HepG2 (cell line): ENCODE measurements around the gene KLF9. TPM values are rescaled to one million over a fixed set of nuclear protein-coding genes. Genes with fewer than 3 reads are reported as not detected.

ENCODE experiments used
- ATAC-seq: fragments of 200-7000 bp; cut with Tn5 transposase; 3 replicates; pipeline ENCODE4 v1.9.1; 2020; ENCODE audit warnings: mild to moderate bottlenecking, moderate library complexity
- BruUV-seq: library from RNA; stranded (reverse); fragments of 400-500 nt; replicated peaks from 2 replicates; lab custom pipeline; 2021; lab: Mats Ljungman, UMichigan
- CTCF ChIA-PET: fragments of 300-600 bp; formaldehyde crosslinking; extraction: SDS; loops from one replicate; lab custom pipeline; 2021; ENCODE audit warnings: low total read pairs, inconsistent platforms, low intra/inter-chr PET ratio; lab: Yijun Ruan, JAX
- POLR2A ChIA-PET: fragments of 350-600 bp; sonication (Branson Sonifier 250); formaldehyde crosslinking; loops from one replicate; lab custom pipeline; 2020; ENCODE audit warnings: antibody characterized with exemption, inconsistent platforms; lab: Yijun Ruan, JAX
- DNase-seq: peaks from one replicate; pipeline ENCODE4 v3.0.0-alpha.2; 2015; ENCODE audit warnings: low spot score
- FAIRE-seq: peaks from 3 replicates; lab custom pipeline; 2011; peaks lifted over from hg19 to GRCh38; lab: Jason Lieb, UNC
- H2AFZ ChIP-seq: one replicate; pipeline ENCODE4 v1.6.1; 2011; ENCODE audit warnings: low read length, inconsistent platforms
- H3K27ac ChIP-seq: fragments of 300-600 bp; 3 replicates; pipeline ENCODE4 v1.8.0; 2011; ENCODE audit warnings: mixed run types, mild to moderate bottlenecking, mixed read lengths, low read length, inconsistent platforms; ENCODE audit not compliant: insufficient read depth; ENCODE audit errors: extremely low read length
- H3K27me3 ChIP-seq, 2 experiments: fragments of 200-600 bp in 1 of 2; 2 replicates in 1 of 2; 3 replicates in 1 of 2; pipeline versions ENCODE4 v1.6.0 to v1.8.0; 2011; ENCODE audit warnings: low read length in 2 of 2, mild to moderate bottlenecking in 2 of 2, moderate library complexity in 2 of 2, inconsistent platforms in 1 of 2; ENCODE audit not compliant: insufficient read depth in 2 of 2, control insufficient read depth in 1 of 2
- H3K36me3 ChIP-seq, 2 experiments: fragments of 200-600 bp in 1 of 2; replicated peaks in 1 of 2; 2 replicates in 1 of 2; 3 replicates in 1 of 2; pipeline versions ENCODE4 v1.5.1 to v1.8.0; 2011; ENCODE audit warnings: low read length in 2 of 2, inconsistent platforms in 1 of 2; ENCODE audit not compliant: insufficient read depth in 2 of 2, control insufficient read depth in 1 of 2
- H3K4me1 ChIP-seq: 2 replicates; pipeline ENCODE4 v1.5.1; 2012; ENCODE audit warnings: low read length, inconsistent platforms; ENCODE audit not compliant: insufficient read depth
- H3K4me2 ChIP-seq: 2 replicates; pipeline ENCODE4 v1.6.0; 2011; ENCODE audit warnings: low read depth, low read length, inconsistent platforms
- H3K4me3 ChIP-seq, 3 experiments: fragments of 200-600 bp in 1 of 3; sonication (generic), shearing (Covaris generic) in 1 of 3; replicated peaks in 1 of 3; 2 replicates each; pipeline ENCODE4 v1.5.1; 2011 to 2016; ENCODE audit warnings: low read length in 3 of 3, inconsistent platforms in 2 of 3, low read depth in 2 of 3, mild to moderate bottlenecking in 2 of 3, control low read depth in 1 of 3, mixed read lengths in 1 of 3; ENCODE audit not compliant: insufficient read depth in 1 of 3
- H3K79me2 ChIP-seq: one replicate; pipeline ENCODE4 v1.6.1; 2011; ENCODE audit warnings: low read length, inconsistent platforms; ENCODE audit not compliant: insufficient read depth
- H3K9ac ChIP-seq: 2 replicates; pipeline ENCODE4 v1.6.0; 2011; ENCODE audit warnings: mild to moderate bottlenecking, low read depth, low read length, inconsistent platforms; ENCODE audit not compliant: insufficient read depth
- H3K9me3 ChIP-seq: 2 replicates; pipeline ENCODE4 v1.5.1; 2012; ENCODE audit warnings: mild to moderate bottlenecking, low read length
- H4K20me1 ChIP-seq: 2 replicates; pipeline ENCODE4 v1.6.0; 2011; ENCODE audit warnings: inconsistent platforms, mild to moderate bottlenecking, low read length, moderate library complexity; ENCODE audit not compliant: insufficient read depth
- DNMT1 ChIP-seq: sonication (generic); formaldehyde crosslinking; IDR thresholded peaks from 2 replicates; pipeline ENCODE4 v1.5.1; 2020; ENCODE audit warnings: mild to moderate bottlenecking, missing genetic modification reagents
- MIER2 ChIP-seq: IDR thresholded peaks from 2 replicates; pipeline ENCODE4 v1.6.1; 2016; ENCODE audit warnings: missing biosample characterization, missing genetic modification reagents
- SP2 ChIP-seq: sonication (generic); formaldehyde crosslinking; IDR thresholded peaks from 2 replicates; pipeline ENCODE4 v1.5.1; 2020; ENCODE audit warnings: mild to moderate bottlenecking, missing genetic modification reagents
- TGIF2 ChIP-seq: IDR thresholded peaks from 2 replicates; pipeline ENCODE4 v1.6.1; 2016; ENCODE audit warnings: control low read depth, missing compliant biosample characterization
- WGBS: methylation state at CpG from one replicate; pipeline ENCODE4 v1.1.6; 2017; ENCODE audit warnings: low lambda C conversion rate; 5-methylcytosine and 5-hydroxymethylcytosine counted together
- in situ Hi-C: cut with HindIII; loops from 2 replicates; pipeline ENCODE4 v1.10.0; 2017; ENCODE audit warnings: low pct_unique_long_range_greater_than_20kb; ENCODE audit not compliant: extremely low pct_ligation_motif_present
- intact Hi-C: fragments of 100-400 bp; cut with micrococcal nuclease; formaldehyde crosslinking; loops from one replicate; pipeline ENCODE4 v1.10.0; 2022; ENCODE audit not compliant: unreplicated experiment
- polyA plus RNA-seq, 8 experiments: library from polyadenylated mRNA; depleted of rRNA in 3 of 8; stranded (reverse) in 7 of 8; unstranded in 1 of 8; fragments of >200 nt; fragmentation: Illumina TruSeq in 4 of 8; extraction: Trizol in 4 of 8; gene quantifications; 2 replicates each; pipeline versions ENCODE4 v1.2.1 to v1.2.3, GENCODE V29; 2011 to 2016; ENCODE audit warnings: low read depth in 4 of 8, missing spikeins in 1 of 8, mixed read lengths in 1 of 8; ENCODE audit not compliant: insufficient read depth in 1 of 8
- total RNA-seq, 5 experiments: library from RNA; depleted of rRNA; stranded (reverse); fragments of >200 nt; fragmentation: Illumina TruSeq; extraction: Trizol; gene quantifications; 2 replicates each; pipeline ENCODE4 v1.2.3, GENCODE V29; 2016; ENCODE audit warnings: low read depth in 1 of 5
- TF ChIP-seq, protein P1 (sequence below): sonication (generic); formaldehyde crosslinking; IDR thresholded peaks from 2 replicates; pipeline ENCODE4 v1.8.1; 2023; ENCODE audit warnings: missing genetic modification reagents, mild to moderate bottlenecking, borderline replicate concordance
- TF ChIP-seq, protein P2 (sequence below), 2 experiments: IDR thresholded peaks; 2 replicates each; pipeline ENCODE4 v1.6.1; 2011 to 2012; ENCODE audit warnings: low read length in 2 of 2, borderline replicate concordance in 1 of 2, low read depth in 1 of 2, mild to moderate bottlenecking in 1 of 2, moderate library complexity in 1 of 2
- TF ChIP-seq, protein P3 (sequence below): sonication (generic); formaldehyde crosslinking; IDR thresholded peaks from 2 replicates; pipeline ENCODE4 v1.5.0; 2020; ENCODE audit warnings: missing genetic modification reagents

The KLF9 gene
- total and polyA plus RNA-seq, 2 of the 13 experiments (the other 11 are each of a cell fraction or from before 2014, with no cell fraction given): 5.7 to 7.2 TPM

DNA sequence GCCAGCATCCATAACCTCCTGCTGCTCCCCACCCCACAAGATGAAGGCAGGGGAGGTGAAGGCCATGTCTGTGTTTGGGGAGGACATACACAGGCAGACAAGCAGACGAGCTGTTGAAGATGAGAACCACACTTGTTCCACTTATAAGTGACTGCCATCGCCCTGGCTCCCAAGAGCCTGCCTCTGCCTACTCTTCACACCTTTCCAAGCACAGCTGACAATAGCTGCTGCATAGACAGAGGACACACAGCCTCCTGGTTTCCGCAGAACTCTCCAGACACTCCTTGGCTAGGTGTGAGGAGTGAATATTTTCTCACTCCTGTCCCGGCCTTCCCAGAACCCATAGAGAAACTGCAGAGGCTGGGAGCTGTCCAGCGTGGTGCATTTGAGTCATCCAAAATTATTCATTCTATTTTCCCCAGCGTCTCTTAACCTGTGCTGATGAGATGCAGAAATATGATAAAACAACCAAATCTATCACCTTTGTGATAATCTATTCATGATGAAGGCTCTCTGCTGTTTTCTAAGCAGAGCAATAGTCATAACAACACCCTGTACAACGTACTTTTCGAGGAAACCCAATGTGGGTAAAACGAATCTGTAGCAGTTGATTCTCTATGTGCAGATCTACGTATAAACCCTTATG, 24.7 kb downstream of the KLF9 start:
- Histone ChIP-seq H3K27ac (no peak overlapping the region), H2AFZ (no peak overlapping the region), H3K79me2 (peaks cover 15% of the 10 kb centered on the region), H3K9ac (no peak overlapping the region), H3K36me3 (peaks cover 2 to 4% of the 10 kb centered on the region in 2 experiments; a peak in 2 of 5 replicates), H3K4me1 (peaks cover 4% of the 10 kb centered on the region; the same call in 1 of the 2 replicates), H3K4me2 (no peak overlapping the region), H3K4me3 (no peak overlapping the region), H4K20me1 (peaks cover 49% of the 10 kb centered on the region), H3K9me3 (no peaks in the 10 kb centered on the region), H3K27me3 (no peaks in the 10 kb centered on the region)
- in situ Hi-C loops: no loop called here
- FAIRE-seq (no peak), ATAC-seq (no peak), DNase-seq (no peak)
- intact Hi-C loops: no loop called here
- 93% methylated on average over 10 of the region's 10 CpGs for WGBS
- BruUV-seq: no TSS peak
- TF ChIP-seq, protein P1, sequence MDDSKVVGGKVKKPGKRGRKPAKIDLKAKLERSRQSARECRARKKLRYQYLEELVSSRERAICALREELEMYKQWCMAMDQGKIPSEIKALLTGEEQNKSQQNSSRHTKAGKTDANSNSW (CRISPR knock-in tag): no peak
- TF ChIP-seq MIER2 (CRISPR knock-in tag) (peak; percentile 58; the same call in 1 of the 2 replicates), TGIF2 (no peak), DNMT1 (CRISPR knock-in tag) (no peak), SP2 (no peak)
- TF ChIP-seq, protein P2, sequence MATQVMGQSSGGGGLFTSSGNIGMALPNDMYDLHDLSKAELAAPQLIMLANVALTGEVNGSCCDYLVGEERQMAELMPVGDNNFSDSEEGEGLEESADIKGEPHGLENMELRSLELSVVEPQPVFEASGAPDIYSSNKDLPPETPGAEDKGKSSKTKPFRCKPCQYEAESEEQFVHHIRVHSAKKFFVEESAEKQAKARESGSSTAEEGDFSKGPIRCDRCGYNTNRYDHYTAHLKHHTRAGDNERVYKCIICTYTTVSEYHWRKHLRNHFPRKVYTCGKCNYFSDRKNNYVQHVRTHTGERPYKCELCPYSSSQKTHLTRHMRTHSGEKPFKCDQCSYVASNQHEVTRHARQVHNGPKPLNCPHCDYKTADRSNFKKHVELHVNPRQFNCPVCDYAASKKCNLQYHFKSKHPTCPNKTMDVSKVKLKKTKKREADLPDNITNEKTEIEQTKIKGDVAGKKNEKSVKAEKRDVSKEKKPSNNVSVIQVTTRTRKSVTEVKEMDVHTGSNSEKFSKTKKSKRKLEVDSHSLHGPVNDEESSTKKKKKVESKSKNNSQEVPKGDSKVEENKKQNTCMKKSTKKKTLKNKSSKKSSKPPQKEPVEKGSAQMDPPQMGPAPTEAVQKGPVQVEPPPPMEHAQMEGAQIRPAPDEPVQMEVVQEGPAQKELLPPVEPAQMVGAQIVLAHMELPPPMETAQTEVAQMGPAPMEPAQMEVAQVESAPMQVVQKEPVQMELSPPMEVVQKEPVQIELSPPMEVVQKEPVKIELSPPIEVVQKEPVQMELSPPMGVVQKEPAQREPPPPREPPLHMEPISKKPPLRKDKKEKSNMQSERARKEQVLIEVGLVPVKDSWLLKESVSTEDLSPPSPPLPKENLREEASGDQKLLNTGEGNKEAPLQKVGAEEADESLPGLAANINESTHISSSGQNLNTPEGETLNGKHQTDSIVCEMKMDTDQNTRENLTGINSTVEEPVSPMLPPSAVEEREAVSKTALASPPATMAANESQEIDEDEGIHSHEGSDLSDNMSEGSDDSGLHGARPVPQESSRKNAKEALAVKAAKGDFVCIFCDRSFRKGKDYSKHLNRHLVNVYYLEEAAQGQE (IDR thresholded peaks at IDR 0.05; ENCODE audit: borderline replicate concordance in 1 of 2, low read depth in 1 of 2, low read length in 2 of 2): peak; percentile 6 to 87
- TF ChIP-seq, protein P3, sequence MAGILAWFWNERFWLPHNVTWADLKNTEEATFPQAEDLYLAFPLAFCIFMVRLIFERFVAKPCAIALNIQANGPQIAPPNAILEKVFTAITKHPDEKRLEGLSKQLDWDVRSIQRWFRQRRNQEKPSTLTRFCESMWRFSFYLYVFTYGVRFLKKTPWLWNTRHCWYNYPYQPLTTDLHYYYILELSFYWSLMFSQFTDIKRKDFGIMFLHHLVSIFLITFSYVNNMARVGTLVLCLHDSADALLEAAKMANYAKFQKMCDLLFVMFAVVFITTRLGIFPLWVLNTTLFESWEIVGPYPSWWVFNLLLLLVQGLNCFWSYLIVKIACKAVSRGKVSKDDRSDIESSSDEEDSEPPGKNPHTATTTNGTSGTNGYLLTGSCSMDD (CRISPR knock-in tag): no peak
- ChIA-PET POLR2A (no interaction called here), CTCF (no interaction called here)
